Stimulated activated CD8-positive, alpha-beta memory T cell treated with anti-CD3 and anti-CD28 coated beads, Interleukin-4, amount 100 ng/mL, for 48 hours (primary cell): ENCODE results near the gene TXLNA.

Experiments used
- DNase-seq: peaks from one replicate; pipeline ENCODE4 v3.0.0-alpha.2; 2020

TXLNA gene

GRCh38 chr1:32215629-32216480, 36.4 kb downstream of the TXLNA start:
- peak; percentile 69 for DNase-seq

GRCh38 chr1:32216566-32216965, 37.1 kb downstream of the TXLNA start:
- DNase-seq, result no peak

- no peak for DNase-seq
Observed at GRCh38 chr1:32219022-32219421, 39.5 kb downstream of the TXLNA start.

GRCh38 chr1:32220746-32221580, 41.5 kb downstream of the TXLNA start:
- no peak for DNase-seq

- no peak for DNase-seq
Observed at GRCh38 chr1:32221581-32221979, 42.1 kb downstream of the TXLNA start.

GRCh38 chr1:32221980-32222755, 42.7 kb downstream of the TXLNA start, which contains the start of the genes EIF3I and TMEM234:
Gene EIF3I (plus strand): TSS chr1:32222407. CDS start chr1:32222442, 35 bp downstream.
Gene TMEM234 (minus strand): TSS chr1:32222353. CDS start chr1:32222322, 31 bp downstream.
- DNase-seq, result peak; percentile 94

- no peak for DNase-seq
Observed at GRCh38 chr1:32223683-32224082, 44.2 kb downstream of the TXLNA start.

GRCh38 chr1:32224285-32224684, 44.8 kb downstream of the TXLNA start:
- DNase-seq, result no peak

GRCh38 chr1:32228771-32229170, 49.3 kb downstream of the TXLNA start:
- no peak for DNase-seq

GRCh38 chr1:32231843-32232432, 52.5 kb downstream of the TXLNA start:
- DNase-seq, result no peak

GRCh38 chr1:32232558-32233304, 53.3 kb downstream of the TXLNA start:
- DNase-seq, result no peak

GRCh38 chr1:32234792-32235191, 55.3 kb downstream of the TXLNA start:
- no peak for DNase-seq

- no peak for DNase-seq
Observed at GRCh38 chr1:32239337-32239736, 59.9 kb downstream of the TXLNA start.

- DNase-seq, result no peak
Observed at GRCh38 chr1:32239790-32240139, 60.3 kb downstream of the TXLNA start.

- DNase-seq, result peak; percentile 69
Observed at GRCh38 chr1:32240140-32240951, 60.9 kb downstream of the TXLNA start.

GRCh38 chr1:32241001-32241763, 61.7 kb downstream of the TXLNA start:
- peak; percentile 58 for DNase-seq

GRCh38 chr1:32242341-32242851, 62.9 kb downstream of the TXLNA start:
- DNase-seq, result no peak

- DNase-seq, result no peak
Observed at GRCh38 chr1:32246888-32247273, 67.4 kb downstream of the TXLNA start, which contains the start of gene FAM167B. Gene FAM167B (plus strand): TSS chr1:32247222. CDS start chr1:32247422, 200 bp downstream.

GRCh38 chr1:32247452-32247851, 68.0 kb downstream of the TXLNA start:
- no peak for DNase-seq
